GM18867 (cell line): ENCODE data around the gene EIF2B5.

ENCODE experiments used
- ATAC-seq: cut with Tn5 transposase; IDR thresholded peaks from one replicate; pipeline ENCODE4 v1.9.1; 2021; ENCODE audit warnings: mild to moderate bottlenecking, moderate library complexity; ENCODE audit not compliant: unreplicated experiment

EIF2B5 gene

GRCh38 chr3:184172681-184173373, 37.7 kb downstream of the EIF2B5 start:
- ATAC-seq, result no peak

DNA sequence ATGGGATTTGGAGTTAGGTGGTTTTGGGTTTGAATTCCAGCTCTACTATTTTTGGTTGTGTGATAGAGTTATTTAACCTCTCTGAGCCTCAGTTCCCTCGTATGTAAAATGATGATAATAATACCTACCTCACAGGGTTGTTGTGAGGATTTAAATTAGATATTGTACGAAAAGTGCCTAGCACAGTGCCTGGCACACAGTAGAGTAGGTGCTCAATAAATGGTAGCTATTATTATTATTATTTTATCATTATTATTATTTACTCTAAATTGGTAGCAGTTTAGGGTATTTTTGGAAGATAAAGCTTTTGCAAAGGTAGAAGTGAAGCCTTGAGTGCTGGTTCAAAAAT, 38.2 kb downstream of the EIF2B5 start:
- no peak for ATAC-seq

DNA sequence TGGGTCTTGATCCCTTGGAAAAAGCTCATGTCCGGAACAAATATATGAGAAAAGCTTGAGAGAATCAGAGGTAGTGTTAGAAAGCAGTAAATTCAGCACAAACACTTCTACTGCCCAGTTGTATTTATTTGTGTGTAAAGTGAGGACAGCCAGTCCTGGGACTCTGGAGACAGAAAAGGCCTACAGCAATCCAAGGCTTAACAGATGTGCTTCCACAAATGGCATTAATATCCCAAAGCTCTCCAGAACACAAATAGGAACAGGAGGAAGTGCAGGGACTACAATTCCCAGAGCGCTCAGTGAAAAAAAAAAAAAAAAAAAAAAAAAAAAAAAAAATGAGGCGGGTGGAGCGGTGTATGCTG, 39.1 kb downstream of the EIF2B5 start:
- ATAC-seq, result peak; percentile 1

DNA sequence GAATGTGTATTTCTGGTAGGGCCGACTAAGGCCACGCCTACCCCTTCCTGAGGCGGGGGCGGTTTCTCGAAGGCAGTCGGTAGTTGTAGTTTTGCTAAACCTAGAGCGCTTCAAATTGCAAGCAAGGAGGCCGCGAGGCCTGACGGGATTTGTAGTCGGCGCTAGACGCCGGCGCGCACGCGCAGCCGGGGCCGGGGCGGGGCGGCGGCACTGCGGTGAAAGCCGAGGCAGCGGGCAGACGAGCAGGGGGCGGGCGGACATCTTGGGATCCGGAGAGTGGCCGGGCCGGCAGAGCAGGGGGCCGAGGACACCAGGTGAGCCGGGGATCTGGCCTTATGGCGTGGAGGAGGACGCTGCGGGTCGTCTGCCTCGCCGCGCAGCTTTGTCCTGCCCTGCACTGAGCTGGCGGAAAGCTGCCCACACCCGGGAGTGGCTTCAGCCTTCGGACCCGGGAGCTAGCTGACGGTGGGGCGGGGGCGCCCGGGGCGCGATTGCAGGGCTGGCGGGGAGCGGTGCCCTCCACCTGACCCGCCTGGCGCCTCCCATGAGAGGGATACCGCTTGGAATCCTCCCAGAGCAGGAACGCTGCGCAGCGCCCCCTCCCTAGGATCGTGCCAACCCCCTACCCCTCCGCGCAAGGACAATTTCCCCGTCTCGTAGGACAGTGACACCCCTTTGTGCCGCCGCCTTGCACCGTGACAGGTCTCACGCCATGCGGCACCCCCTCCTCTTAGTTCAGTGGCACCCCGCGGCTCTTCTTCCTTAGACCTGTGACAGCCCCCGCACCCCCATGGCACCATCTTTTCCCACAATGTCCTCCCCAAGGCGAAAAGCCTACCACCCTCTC, 39.7 kb downstream of the EIF2B5 start, which contains the start of gene AP2M1:
AP2M1 (plus strand) TSS at position 210 of the 847 bp plus-strand sequence. CDS start 2,139 bp downstream, outside the sequence.
- peak; percentile 92 for ATAC-seq

DNA sequence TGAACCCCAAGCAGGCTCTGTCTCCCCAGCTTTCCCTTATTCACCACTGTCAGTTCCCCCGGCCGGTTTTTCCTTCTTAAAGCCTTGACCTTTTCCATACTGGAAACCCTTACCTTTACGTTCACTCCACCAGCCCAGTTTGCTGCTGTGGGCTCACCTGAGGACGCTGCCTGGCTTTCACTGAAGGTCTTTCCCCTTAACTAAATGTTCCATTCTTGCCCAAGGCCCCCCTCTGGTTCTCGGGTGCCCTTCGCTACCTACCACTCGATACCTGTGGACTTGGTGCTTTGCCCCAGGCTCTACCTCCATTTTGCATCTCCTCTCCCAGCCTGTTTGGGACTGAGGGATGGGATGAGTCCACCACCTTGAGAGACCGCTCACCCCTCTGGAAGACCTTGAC, 40.3 kb downstream of the EIF2B5 start:
- no peak for ATAC-seq

DNA sequence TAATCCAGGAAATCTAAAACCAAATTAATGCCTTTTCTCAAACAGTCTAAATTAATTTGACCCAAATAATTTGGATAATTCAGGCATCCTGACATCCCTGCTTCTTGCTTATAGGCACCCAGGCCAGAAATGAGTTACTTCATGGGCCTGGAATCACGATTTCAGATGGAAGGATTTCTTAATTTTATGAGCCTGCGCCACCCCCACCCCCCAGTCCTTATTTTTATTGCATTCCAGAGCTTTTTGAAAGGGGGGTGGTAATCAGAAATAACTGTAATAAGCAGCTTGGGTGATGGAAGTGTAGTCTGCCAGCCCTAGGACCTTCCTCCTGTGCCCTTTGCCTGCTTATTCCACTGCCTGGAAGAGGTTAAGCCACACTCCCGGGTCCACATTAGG, 40.8 kb downstream of the EIF2B5 start:
- ATAC-seq, result no peak

DNA sequence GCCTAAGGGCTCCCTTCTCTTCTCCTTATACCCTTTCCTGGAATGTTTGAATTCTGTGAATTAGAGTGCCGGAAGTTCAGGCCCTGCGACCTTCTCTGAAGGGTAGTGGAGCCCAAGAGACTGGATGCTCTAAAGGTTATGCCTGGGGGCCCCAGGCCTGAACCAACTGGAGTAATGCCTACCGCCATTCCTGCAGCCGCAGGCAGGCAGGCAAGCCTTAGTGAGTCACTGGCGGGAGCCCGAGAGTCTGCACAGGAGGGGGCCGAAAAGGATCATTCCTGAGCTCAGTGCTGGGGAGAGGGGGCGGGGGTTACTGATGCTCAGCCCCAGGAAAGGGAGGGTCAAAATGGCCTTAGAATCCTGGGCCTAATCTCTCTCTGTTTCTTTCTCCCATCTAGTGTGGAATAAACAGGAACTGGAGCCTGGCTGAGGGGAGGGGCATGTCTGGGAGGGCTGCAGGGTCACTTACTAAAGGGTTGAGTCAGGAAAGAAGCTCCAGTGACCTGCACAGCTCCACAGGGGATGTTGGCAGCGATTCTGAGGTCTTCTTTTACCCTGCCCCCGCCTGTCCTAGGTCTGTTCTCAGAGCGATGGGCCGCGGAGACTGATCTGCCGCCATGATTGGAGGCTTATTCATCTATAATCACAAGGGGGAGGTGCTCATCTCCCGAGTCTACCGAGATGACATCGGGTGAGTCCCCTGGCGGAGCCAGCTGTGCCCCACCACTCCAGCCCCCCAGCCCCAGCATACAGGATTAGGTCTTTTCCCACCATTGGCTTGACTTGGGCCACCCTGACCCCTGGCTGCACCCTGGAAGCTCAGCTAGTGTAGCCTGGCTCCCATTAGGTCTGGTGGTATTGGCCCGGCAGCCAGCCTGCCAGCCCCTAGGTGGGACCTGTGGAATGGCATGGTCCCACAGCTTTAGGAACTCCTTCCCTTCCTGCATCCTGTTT, 41.5 kb downstream of the EIF2B5 start:
- ATAC-seq, result no peak

GRCh38 chr3:184177331-184177731, 42.2 kb downstream of the EIF2B5 start:
- ATAC-seq, result no peak

DNA sequence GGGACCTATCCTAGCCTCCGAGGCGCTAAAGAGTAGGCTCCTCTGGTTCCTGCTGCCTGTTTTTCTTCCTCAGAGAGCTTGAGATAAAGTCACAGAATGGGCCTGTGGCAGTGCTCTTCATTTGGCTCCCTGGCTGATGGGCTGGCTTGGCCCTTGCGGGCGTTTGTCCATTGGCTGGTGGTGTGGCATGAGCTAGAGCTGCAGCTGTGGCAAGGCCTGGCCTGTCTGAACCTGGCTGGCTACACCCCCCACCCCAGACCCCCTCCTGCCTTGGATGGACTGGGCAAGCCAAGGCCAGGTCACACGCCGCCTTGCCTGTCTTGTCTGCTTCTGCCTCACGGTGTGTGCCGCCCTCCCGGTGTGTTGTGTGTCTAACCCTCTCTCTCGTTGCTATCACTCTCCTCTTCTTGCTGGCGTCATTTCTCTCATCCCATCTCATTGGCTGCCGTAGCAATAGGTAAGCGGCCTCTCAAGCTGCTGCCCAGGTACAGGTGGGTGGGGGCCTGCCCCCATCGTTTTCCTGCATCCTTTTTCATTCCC, 42.7 kb downstream of the EIF2B5 start:
- ATAC-seq, result no peak

- no peak for ATAC-seq
These were observed 43.5 kb downstream of the EIF2B5 start for GRCh38 chr3:184178521-184179138.

GRCh38 chr3:184180165-184180564, 45.0 kb downstream of the EIF2B5 start:
- ATAC-seq, result no peak

- ATAC-seq, result no peak
These were observed 46.4 kb downstream of the EIF2B5 start for GRCh38 chr3:184181596-184181995.

DNA sequence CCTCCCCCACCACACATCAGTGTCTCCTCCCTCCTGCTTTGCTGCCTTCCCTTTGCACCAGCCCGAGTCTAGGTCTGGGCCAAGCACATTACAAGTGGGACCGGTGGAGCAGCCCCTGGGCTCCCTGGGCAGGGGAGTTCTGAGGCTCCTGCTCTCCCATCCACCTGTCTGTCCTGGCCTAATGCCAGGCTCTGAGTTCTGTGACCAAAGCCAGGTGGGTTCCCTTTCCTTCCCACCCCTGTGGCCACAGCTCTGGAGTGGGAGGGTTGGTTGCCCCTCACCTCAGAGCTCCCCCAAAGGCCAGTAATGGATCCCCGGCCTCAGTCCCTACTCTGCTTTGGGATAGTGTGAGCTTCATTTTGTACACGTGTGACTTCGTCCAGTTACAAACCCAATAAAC, 48.5 kb downstream of the EIF2B5 start:
- ATAC-seq, result no peak

DNA sequence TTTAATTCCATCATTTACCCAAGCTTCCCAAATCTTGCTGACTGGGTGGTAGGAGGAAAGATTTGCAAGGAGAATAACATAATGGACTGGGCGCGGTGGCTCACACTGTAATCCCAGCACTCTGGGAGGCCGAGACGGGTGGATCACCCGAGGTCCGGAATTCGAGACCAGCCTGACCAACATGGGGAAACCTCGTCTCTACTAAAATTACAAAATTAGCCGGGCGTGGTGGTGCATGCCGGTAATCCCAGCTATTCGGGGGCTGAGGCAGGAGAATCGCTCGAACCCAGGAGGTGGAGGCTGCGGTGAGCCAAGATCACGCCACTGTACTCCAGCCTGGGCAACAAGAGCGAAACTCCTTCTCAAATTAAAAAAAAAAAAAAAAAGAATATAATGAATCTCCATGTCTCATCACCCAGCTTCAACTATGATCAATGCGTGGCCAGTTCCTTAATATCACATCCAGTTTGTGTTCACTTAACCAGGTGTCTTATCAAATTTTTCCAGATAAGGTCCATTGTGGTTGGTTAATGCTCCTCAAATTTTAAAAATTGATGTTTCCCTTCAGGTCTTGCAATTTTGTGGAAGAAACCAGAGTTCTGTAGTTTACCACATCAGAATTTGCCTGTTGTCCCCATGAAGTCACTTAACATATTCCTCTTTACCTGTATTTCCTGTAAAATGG, 49.5 kb downstream of the EIF2B5 start:
- ATAC-seq, result no peak

GRCh38 chr3:184185461-184186183, 50.5 kb downstream of the EIF2B5 start:
- ATAC-seq, result peak; percentile 87

DNA sequence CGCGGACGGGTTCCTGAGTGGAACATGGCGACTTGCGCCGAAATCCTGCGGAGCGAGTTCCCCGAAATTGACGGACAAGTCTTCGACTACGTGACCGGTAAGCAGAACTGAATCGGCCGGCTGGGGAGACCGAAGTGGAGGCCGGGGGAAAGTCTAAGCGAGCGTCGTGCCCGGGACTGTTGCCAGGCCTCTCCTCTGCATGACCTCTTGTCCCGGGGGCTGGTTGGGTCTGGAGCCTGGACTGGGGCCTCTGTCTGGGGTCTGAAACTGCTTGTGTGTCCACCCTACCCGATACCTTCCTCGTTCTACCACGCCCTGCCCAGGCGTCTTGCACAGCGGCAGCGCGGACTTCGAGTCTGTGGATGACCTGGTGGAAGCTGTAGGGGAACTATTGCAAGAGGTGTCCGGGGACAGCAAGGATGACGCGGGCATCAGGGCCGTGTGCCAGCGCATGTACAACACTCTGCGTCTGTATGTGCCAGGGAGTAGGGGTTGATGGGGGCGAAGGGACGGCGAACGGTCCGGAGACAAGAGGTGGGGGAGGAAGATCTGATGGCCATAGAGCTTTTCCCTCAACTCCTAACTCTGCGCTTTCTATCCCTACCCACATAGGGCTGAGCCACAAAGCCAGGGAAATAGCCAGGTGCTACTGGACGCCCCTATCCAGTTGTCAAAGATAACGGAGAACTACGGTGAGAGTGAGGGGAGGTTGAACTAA, 51.2 kb downstream of the EIF2B5 start, which contains the start of gene ABCF3:
ABCF3 (plus strand) TSS at position 16 of the 718 bp plus-strand sequence; CDS start at position 25, 9 bp downstream.
- ATAC-seq, result peak; percentile 28

- no peak for ATAC-seq
These were observed 51.7 kb downstream of the EIF2B5 start for GRCh38 chr3:184186902-184187207.

DNA sequence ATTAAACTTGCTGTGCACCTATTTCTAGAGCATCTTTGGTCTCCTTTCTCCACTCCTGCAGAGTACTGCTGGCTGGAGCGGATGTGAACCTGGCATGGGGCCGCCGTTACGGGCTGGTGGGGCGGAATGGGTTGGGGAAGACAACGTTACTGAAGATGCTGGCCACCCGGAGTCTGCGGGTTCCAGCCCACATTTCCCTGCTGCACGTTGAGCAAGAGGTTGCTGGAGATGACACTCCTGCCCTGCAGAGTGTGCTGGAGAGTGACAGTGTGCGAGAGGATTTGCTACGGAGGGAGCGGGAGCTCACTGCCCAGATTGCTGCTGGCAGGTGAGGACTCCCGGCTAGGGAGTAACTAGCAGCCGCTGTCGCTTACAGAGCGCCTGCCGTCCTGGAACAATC, 52.9 kb downstream of the EIF2B5 start:
- ATAC-seq, result no peak

GRCh38 chr3:184189421-184189820, 54.3 kb downstream of the EIF2B5 start:
- no peak for ATAC-seq
